K562 (cell line): ENCODE data around the gene XIRP2. TPM values are rescaled to one million over a fixed set of nuclear protein-coding genes. Genes with fewer than 3 reads are reported as not detected.

Experiments
- ATAC-seq: fragments of 200-7000 bp; cut with Tn5 transposase; 3 replicates; pipeline ENCODE4 v1.9.1; 2020; ENCODE audit warnings: moderate library complexity
- BruUV-seq: library from RNA; stranded (reverse); fragments of 400-500 nt; replicated peaks from 2 replicates; lab custom pipeline; 2021; lab: Mats Ljungman, UMichigan
- CTCF ChIA-PET: fragments of 300-600 bp; formaldehyde crosslinking; extraction: SDS; loops from one replicate; lab custom pipeline; 2021; ENCODE audit warnings: low intra/inter-chr PET ratio; lab: Yijun Ruan, JAX
- POLR2A ChIA-PET: fragments of 300-600, 350-650 bp; sonication (Branson Sonifier 250); formaldehyde crosslinking; extraction: SDS; loops from one replicate; lab custom pipeline; 2021; ENCODE audit warnings: antibody characterized with exemption, inconsistent platforms; lab: Yijun Ruan, JAX
- DNase-seq, 4 experiments: peaks; one replicate each; pipeline versions ENCODE4 v3.0.0 to v3.0.0-alpha.2; 2011 to 2018; ENCODE audit warnings: low spot score in 3 of 4, mixed read lengths in 3 of 4; ENCODE audit errors: extremely low read depth in 1 of 4
- FAIRE-seq: peaks from 2 replicates; lab custom pipeline; 2011; peaks lifted over from hg19 to GRCh38; lab: Jason Lieb, UNC
- H2AFZ ChIP-seq: 2 replicates; pipeline ENCODE4 v1.6.0; 2011; ENCODE audit warnings: low read depth, low read length, control low read depth, inconsistent platforms
- H3K27ac ChIP-seq: fragments of 200-600 bp; 3 replicates; pipeline ENCODE4 v1.8.0; 2011; ENCODE audit warnings: low read depth, mild to moderate bottlenecking, control low read depth, inconsistent platforms, low read length, moderate library complexity, mixed read lengths; ENCODE audit errors: extremely low read depth
- H3K27me3 ChIP-seq, 2 experiments: fragments of 300-600 bp in 1 of 2; 2 replicates in 1 of 2; 3 replicates in 1 of 2; pipeline versions ENCODE4 v1.6.0 to v1.8.0; 2011; ENCODE audit warnings: inconsistent platforms in 2 of 2, low read length in 2 of 2, mild to moderate bottlenecking in 1 of 2, mixed read lengths in 1 of 2, moderate library complexity in 1 of 2; ENCODE audit not compliant: control insufficient read depth in 2 of 2, insufficient read depth in 2 of 2
- H3K36me3 ChIP-seq: fragments of 300-600 bp; 3 replicates; pipeline ENCODE4 v1.8.0; 2011; ENCODE audit warnings: mild to moderate bottlenecking, low read length, inconsistent platforms; ENCODE audit not compliant: control insufficient read depth, insufficient read depth
- H3K4me1 ChIP-seq, 2 experiments: fragments of 200-600 bp in 1 of 2; replicated peaks in 1 of 2; 2 replicates in 1 of 2; 3 replicates in 1 of 2; pipeline versions ENCODE4 v1.5.1 to v1.8.0; 2011; ENCODE audit warnings: inconsistent platforms in 2 of 2, low read length in 2 of 2, mild to moderate bottlenecking in 1 of 2, mixed read lengths in 1 of 2, moderate library complexity in 1 of 2; ENCODE audit not compliant: control insufficient read depth in 2 of 2, insufficient read depth in 2 of 2
- H3K4me2 ChIP-seq: 2 replicates; pipeline ENCODE4 v1.6.1; 2011; ENCODE audit warnings: low read length, control low read depth, inconsistent platforms, mixed read lengths; ENCODE audit not compliant: insufficient read depth
- H3K4me3 ChIP-seq: fragments of 200-600 bp; sonication (generic), shearing (Covaris generic); 2 replicates; pipeline ENCODE4 v1.5.1; 2016; ENCODE audit warnings: control low read depth, inconsistent platforms
- H3K79me2 ChIP-seq: fragments of 200-600 bp; 3 replicates; pipeline ENCODE4 v1.8.0; 2011; ENCODE audit warnings: low read length, inconsistent platforms; ENCODE audit not compliant: control insufficient read depth, insufficient read depth
- H3K9ac ChIP-seq, 2 experiments: 2 replicates each; pipeline versions ENCODE4 v1.6.0 to v1.6.1; 2011; ENCODE audit warnings: low read depth in 2 of 2, low read length in 2 of 2, control low read depth in 1 of 2, inconsistent platforms in 1 of 2, mild to moderate bottlenecking in 1 of 2, mixed read lengths in 1 of 2; ENCODE audit not compliant: insufficient read depth in 1 of 2
- H3K9me1 ChIP-seq: one replicate; pipeline ENCODE4 v1.6.0; 2011; ENCODE audit warnings: inconsistent platforms, mild to moderate bottlenecking, low read length, moderate library complexity; ENCODE audit not compliant: control insufficient read depth, insufficient read depth
- H3K9me3 ChIP-seq: replicated peaks from 2 replicates; pipeline ENCODE4 v1.5.1; 2011; ENCODE audit warnings: low read depth, low read length, inconsistent platforms; ENCODE audit not compliant: control insufficient read depth, insufficient read depth
- H4K20me1 ChIP-seq: replicated peaks from 2 replicates; pipeline ENCODE4 v1.6.1; 2011; ENCODE audit warnings: low read length, inconsistent platforms, mixed read lengths; ENCODE audit not compliant: control insufficient read depth, insufficient read depth
- ATF7 ChIP-seq: fragments of 450-650 bp; IDR thresholded peaks from 2 replicates; pipeline ENCODE4 v1.7.1; 2014; ENCODE audit warnings: mild to moderate bottlenecking, moderate library complexity
- ETV1 ChIP-seq: fragments of 450-650 bp; conservative IDR thresholded peaks from 2 replicates; pipeline ENCODE4 v1.6.1; 2016; ENCODE audit warnings: missing genetic modification characterization, control low read depth, low read depth, missing compliant biosample characterization
- GABPB1 ChIP-seq: sonication (generic); formaldehyde crosslinking; IDR thresholded peaks from 2 replicates; pipeline ENCODE4 v1.8.0; 2022; ENCODE audit warnings: mild to moderate bottlenecking, missing genetic modification reagents
- HMGXB4 ChIP-seq: sonication (generic); formaldehyde crosslinking; IDR thresholded peaks from 2 replicates; pipeline ENCODE4 v1.8.1; 2023; ENCODE audit warnings: mild to moderate bottlenecking, missing genetic modification reagents
- MCM7 ChIP-seq, 2 experiments: fragments of 450-650 bp; IDR thresholded peaks; 2 replicates each; pipeline ENCODE4 v1.6.1; 2016 to 2018
- SAP30 ChIP-seq: fragments of 200-600 bp; sonication (generic); IDR thresholded peaks from 2 replicates; pipeline ENCODE4 v1.6.1; 2012; ENCODE audit warnings: borderline replicate concordance, low read depth, mild to moderate bottlenecking, moderate library complexity, low read length, control low read depth, inconsistent platforms; ENCODE audit not compliant: insufficient read depth, poor library complexity, severe bottlenecking
- ZNF263 ChIP-seq: sonication (generic); formaldehyde crosslinking; IDR thresholded peaks from 2 replicates; pipeline ENCODE4 v1.8.0; 2022; ENCODE audit warnings: mild to moderate bottlenecking, missing genetic modification reagents, borderline replicate concordance
- WGBS: fragments of 100-300 bp; shearing (Covaris generic); methylation state at CpG from one replicate; pipeline ENCODE4 v1.1.6; 2016; ENCODE audit warnings: low coverage, mixed read lengths; ENCODE audit not compliant: insufficient coverage; ENCODE audit errors: missing lambda C conversion rate; 5-methylcytosine and 5-hydroxymethylcytosine counted together
- in situ Hi-C: fragments of 300-500 bp; cut with MboI; formaldehyde crosslinking; loops from 4 replicates; pipeline ENCODE4 v1.15.0; 2018; ENCODE audit warnings: inconsistent platforms, mixed read lengths
- intact Hi-C: fragments of 100-400 bp; cut with micrococcal nuclease; formaldehyde crosslinking; loops from 2 replicates; pipeline ENCODE4 v1.14.2; 2022
- polyA plus RNA-seq, 8 experiments: library from polyadenylated mRNA; depleted of rRNA in 4 of 8; stranded (reverse) in 5 of 8; unstranded in 3 of 8; fragments of >200 nt; fragmentation: Nextera tagmentation in 2 of 8; fragmentation: Illumina TruSeq in 1 of 8; extraction: Ambion mirVana in 2 of 8; extraction: Trizol in 1 of 8; gene quantifications; 2 replicates each; pipeline versions ENCODE4 v1.2.1 to v1.2.3, GENCODE V29; 2011 to 2014; ENCODE audit warnings: inconsistent platforms in 1 of 8, missing spikeins in 1 of 8
- total RNA-seq, 7 experiments: library from RNA; depleted of rRNA in 6 of 7; stranded (reverse); fragments of >200 nt in 6 of 7; fragmentation: Illumina TruSeq in 2 of 7; extraction: Trizol in 2 of 7; gene quantifications; 2 replicates each; pipeline versions ENCODE4 v1.2.1 to v1.2.3, GENCODE V29; 2011 to 2021; ENCODE audit warnings: low replicate concordance in 1 of 7

Gene XIRP2
- total and polyA plus RNA-seq, 9 of the 15 experiments (the other 6 are each of a cell fraction or from before 2014, with no cell fraction given) = 0.04 to 0.10 (median 0.04) TPM; not detected in 2

GRCh38 chr2:167135706-167136105, 247.4 kb downstream of the XIRP2 start:
- no peak for TF ChIP-seq MCM7 (IDR thresholded peaks at IDR 0.05)
- TF ChIP-seq GABPB1 (CRISPR knock-in tag) = no peak
- no peak for TF ChIP-seq SAP30
- TF ChIP-seq ETV1 (tag) = no peak
- no peak for TF ChIP-seq ATF7
- TF ChIP-seq ZNF263 (CRISPR knock-in tag) = no peak
- no peak for TF ChIP-seq HMGXB4 (CRISPR knock-in tag)
- no peak overlapping the region for H3K4me3 ChIP-seq
- H3K27ac ChIP-seq = no peak overlapping the region
- H3K9me3 ChIP-seq = no peaks in the 10 kb centered on the region
- H2AFZ ChIP-seq = no peak overlapping the region
- H3K4me1 ChIP-seq = no peaks in the 10 kb centered on the region
- no peak overlapping the region for H3K4me2 ChIP-seq
- no peaks in the 10 kb centered on the region for H3K79me2 ChIP-seq
- no peaks in the 10 kb centered on the region for H3K27me3 ChIP-seq
- in situ Hi-C loops (no loop called here), intact Hi-C loops (no loop called here)
- no peaks in the 10 kb centered on the region for H4K20me1 ChIP-seq
- H3K36me3 ChIP-seq = no peaks in the 10 kb centered on the region
- CTCF ChIA-PET = no interaction called here
- ATAC-seq = no peak
- WGBS = 1% methylated on average over 4 of the region's 4 CpGs
- no peak overlapping the region for H3K9ac ChIP-seq
- POLR2A ChIA-PET = no interaction called here
- no peak for DNase-seq
- FAIRE-seq = no peak
- no TSS peak for BruUV-seq
- no peaks in the 10 kb centered on the region for H3K9me1 ChIP-seq
